HG02970 (cell line): Measurements from ENCODE around the gene ZRANB2.

ENCODE experiments used
- ATAC-seq: cut with Tn5 transposase; IDR thresholded peaks from one replicate; pipeline ENCODE4 v1.9.1; 2021; ENCODE audit warnings: mild to moderate bottlenecking, moderate library complexity, moderate number of reproducible peaks; ENCODE audit not compliant: unreplicated experiment, low FRiP score

ZRANB2 gene

DNA sequence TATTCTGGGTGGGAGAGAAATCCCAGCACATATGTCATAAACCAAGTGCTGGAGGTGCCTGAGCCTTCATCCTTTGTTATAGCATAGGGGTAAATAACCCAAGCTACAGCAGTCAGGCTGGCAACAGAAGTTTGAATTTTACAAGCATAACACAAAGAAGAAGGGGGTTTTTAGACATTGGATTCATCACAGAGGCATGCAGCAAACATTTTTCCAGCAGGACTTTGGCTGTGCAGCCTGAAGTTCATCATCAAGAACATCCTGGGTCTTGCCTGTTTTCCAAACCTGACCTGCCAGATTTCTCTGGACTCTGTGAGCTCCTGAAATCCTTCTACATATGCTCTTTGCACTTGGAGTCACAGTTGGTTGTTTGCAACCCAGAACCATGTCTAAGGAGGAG, 49.4 kb downstream of the ZRANB2 start:
- no peak for ATAC-seq

DNA sequence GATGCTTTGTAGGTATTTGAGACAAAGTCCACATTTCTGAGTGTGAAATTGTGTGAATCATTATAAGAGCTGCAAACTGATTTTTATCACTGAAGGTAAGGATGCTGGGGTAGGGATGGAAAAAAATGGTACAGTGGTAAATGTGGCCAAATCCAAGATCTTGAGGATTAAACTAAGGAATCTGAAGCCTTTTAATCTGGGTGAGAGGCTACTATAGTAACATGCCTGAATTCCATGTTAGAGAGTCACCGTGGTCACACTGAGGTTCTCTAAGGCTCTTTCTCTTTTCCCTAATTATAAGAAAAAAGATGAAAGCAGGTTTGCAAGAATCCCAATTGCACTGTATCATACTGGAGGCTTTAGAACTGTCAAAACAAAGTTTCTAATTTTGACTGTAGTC, 50.8 kb downstream of the ZRANB2 start:
- no peak for ATAC-seq

DNA sequence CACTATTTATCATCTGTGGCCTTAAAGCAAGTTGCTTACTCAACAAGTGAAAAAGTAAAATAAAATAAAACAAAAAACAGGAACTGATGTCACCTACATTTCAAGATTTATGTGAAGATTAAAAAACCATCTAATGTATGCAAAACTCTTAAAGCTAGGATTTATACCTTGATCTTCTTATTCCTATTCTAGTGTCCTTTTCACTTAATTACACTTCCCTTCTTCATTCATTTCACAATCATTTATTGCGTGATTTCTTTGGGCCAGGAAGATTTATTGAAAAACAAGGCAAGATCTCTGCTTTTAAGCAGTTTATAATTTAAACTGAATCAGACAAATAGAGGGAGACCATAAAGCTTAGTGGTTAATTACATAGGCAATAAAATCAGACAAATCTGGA, 51.9 kb downstream of the ZRANB2 start:
- ATAC-seq: no peak

DNA sequence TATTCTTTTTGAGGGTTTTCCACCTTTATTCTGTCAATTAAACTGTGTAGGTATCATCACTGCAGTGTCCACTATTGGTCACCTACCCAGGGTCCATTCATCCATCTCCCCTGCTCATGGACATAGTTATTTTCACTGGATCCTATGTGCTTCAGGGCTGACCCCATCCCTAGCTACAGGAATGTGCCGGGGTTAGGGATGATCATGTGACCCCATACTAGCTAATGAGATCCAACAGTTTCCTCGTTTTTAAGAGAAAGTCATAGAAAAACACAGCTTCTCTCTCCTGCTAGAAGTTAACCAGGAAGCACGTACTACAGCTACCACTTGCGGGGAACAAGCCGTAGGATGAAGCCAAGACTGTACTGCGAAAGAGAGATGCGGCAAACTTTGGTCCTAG, 52.8 kb downstream of the ZRANB2 start:
- no peak for ATAC-seq

DNA sequence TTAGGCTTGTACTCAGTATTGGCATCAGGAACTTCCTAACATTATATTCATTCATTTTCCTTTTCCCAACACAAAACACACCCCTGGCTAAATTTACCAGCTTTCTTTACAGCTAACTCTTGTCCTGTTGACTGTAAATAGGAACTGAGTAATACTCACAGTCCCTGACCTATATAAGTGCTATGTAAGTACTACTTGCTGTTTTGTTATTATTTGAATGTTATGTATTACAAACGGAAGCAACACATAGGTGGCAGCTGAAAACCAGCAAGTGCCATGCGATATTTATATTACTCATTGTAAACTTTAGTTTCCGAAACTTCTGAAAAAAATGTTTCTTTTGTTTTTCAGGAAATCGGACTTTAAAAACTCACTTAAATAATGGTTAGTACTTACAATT, 54.7 kb downstream of the ZRANB2 start:
- no peak for ATAC-seq

DNA sequence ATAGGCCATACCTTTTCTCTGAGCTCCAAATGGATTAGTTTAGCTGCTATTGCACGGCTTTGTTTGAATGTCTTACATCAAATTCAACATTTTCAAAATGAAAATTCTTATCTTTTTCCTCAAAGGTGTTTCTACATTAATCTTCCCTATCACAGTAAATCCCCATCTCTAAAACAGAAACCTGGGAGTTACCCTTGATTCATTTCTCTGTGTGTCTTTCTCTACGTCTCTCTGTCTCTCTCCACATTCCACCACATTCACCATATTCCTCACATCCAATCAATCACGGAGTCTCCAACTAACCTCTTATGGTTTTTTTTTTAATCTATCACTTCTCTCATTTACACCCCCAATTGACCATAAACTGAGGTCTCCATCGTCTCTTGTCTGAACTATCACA, 57.3 kb downstream of the ZRANB2 start:
- ATAC-seq: no peak

DNA sequence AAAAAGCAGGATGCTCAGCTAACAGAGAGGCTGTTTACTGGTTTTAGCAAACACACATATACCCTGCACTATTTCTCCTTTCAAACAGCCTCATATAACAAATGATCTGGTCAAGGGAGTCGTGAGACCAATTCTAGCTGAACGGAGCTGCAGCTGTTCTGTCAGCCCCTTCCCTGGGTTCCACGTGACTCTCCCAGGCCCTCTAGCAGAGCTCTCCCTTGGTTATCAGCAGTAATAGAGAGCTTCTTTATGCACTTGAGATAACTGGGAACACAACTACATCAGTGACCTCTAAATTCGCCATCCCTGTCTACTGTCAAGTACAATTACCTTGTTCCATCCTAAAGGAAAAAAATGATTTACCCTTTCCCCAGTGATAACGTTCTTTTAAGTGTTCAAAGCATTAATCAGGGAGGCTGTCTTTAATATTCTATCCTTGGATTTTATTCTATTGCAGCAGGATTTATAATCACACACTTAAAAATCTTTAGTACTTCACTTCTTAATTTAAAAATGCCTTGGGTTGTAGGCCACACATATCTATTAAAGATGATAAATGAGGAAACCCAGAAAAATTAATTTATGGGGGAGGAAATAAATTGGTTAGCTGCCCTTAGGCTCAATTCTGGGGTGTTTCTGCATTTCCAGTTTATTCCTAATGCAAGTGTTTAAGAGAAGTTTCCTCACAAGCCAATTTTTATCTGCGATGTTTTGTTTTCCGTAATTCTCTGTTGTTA, 61.4 kb downstream of the ZRANB2 start:
- no peak for ATAC-seq

DNA sequence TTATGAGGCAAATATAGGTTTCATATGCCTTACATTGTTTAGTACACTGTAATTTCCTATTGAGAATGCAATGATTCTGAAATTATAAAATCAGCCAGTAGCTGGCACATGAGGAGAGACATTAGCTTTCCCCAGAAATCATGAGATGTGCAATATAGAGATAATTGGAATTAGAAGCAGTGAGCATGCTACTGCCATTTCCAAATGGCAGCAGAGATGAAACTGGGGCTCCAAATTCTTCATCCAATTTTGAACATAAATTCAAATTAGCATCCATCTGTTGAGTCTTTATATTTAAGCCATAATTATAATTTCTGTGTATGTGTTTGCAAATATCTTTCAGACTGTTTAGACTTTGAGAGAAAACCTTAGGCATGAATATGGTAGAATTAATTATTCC, 62.0 kb downstream of the ZRANB2 start:
- no peak for ATAC-seq

DNA sequence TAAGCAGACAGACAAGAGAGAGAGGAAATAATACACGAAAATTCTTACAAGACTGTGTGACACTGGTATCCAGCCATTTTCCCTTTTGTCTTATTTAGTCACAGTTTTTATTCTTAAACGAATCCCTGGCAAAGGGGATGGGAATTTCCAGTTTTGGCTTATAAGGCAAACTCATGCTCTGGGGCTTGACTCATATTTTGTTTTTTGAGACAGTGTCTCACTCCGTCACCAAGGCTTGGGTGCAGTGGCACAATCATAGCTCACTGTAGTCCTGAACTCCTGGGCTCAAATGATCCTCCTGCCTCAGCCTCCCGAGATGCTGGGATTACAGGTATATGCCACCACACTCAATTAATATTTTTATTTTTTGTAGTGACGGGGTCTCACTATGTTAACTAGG, 65.1 kb downstream of the ZRANB2 start:
- no peak for ATAC-seq

DNA sequence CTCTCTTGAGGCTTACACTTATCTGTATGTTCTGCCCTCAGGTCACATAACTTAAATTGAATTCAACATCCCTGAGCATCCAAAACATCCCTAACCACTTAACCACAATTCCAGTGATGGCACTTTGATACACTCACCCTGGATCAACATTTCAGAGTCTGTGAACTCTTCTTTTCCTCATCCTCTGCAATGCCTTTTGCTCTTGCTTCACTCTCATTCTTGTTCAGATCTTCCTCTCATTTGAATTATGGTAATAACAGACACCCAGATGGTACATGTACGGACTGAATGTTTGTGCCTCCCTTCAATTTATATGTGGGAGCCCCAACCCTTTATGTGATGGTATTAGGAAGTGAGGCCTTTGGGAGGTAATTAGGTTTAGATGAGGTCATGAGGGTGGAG, 66.7 kb downstream of the ZRANB2 start:
- no peak for ATAC-seq
